GM18519 (cell line): Measurements from ENCODE around the gene ATG10.
"Not testable (repeated sequence)": the region's sequence is repeated elsewhere in the genome, so short reads cannot be mapped to it uniquely, and the experiment has no call there.

Experiments
- ATAC-seq: cut with Tn5 transposase; IDR thresholded peaks from one replicate; pipeline ENCODE4 v1.9.1; 2021; ENCODE audit warnings: mild to moderate bottlenecking, moderate library complexity; ENCODE audit not compliant: unreplicated experiment, low FRiP score

The ATG10 gene

GRCh38 chr5:81980598-81981260 lies 8.9 kb downstream of the ATG10 start:
- ATAC-seq: no peak

GRCh38 chr5:81982172-81982685 lies 10.4 kb downstream of the ATG10 start:
- ATAC-seq: not testable (repeated sequence)

- not testable (repeated sequence) for ATAC-seq
These were observed 11.3 kb downstream of the ATG10 start for GRCh38 chr5:81983148-81983547.

- ATAC-seq: not testable (repeated sequence)
These were observed 11.7 kb downstream of the ATG10 start for GRCh38 chr5:81983563-81983962.

- ATAC-seq: no peak
These were observed 14.3 kb downstream of the ATG10 start for GRCh38 chr5:81986126-81986525.

GRCh38 chr5:81989204-81989603 lies 17.4 kb downstream of the ATG10 start:
- no peak for ATAC-seq

GRCh38 chr5:81994679-81995078 lies 22.9 kb downstream of the ATG10 start:
- no peak for ATAC-seq

GRCh38 chr5:81995407-81995806 lies 23.6 kb downstream of the ATG10 start:
- no peak for ATAC-seq

GRCh38 chr5:82004511-82004910 lies 32.7 kb downstream of the ATG10 start:
- ATAC-seq: no peak

GRCh38 chr5:82009869-82010268 lies 38.0 kb downstream of the ATG10 start:
- ATAC-seq: not testable (repeated sequence)

GRCh38 chr5:82010696-82011095 lies 38.9 kb downstream of the ATG10 start:
- ATAC-seq: no peak

GRCh38 chr5:82011761-82012160 lies 39.9 kb downstream of the ATG10 start:
- no peak for ATAC-seq

GRCh38 chr5:82014644-82015043 lies 42.8 kb downstream of the ATG10 start:
- not testable (repeated sequence) for ATAC-seq

GRCh38 chr5:82018462-82018861 lies 46.6 kb downstream of the ATG10 start:
- ATAC-seq: no peak

- no peak for ATAC-seq
These were observed 47.7 kb downstream of the ATG10 start for GRCh38 chr5:82019342-82020138.

GRCh38 chr5:82022499-82022898 lies 50.7 kb downstream of the ATG10 start:
- no peak for ATAC-seq

GRCh38 chr5:82023644-82024043 lies 51.8 kb downstream of the ATG10 start:
- no peak for ATAC-seq

GRCh38 chr5:82031220-82032119 lies 59.6 kb downstream of the ATG10 start:
- no peak for ATAC-seq

- ATAC-seq: not testable (repeated sequence)
These were observed 71.1 kb downstream of the ATG10 start for GRCh38 chr5:82042894-82043293.

GRCh38 chr5:82044010-82044409 lies 72.2 kb downstream of the ATG10 start:
- no peak for ATAC-seq
